GM10248 (cell line): ENCODE data around the gene CLMP.
"Not testable (repeated sequence)": the region's sequence is repeated elsewhere in the genome, so short reads cannot be mapped to it uniquely, and the experiment has no call there.

Experiments
- CTCF ChIA-PET: fragments of 300-600 bp; sonication (Branson Sonifier 250); formaldehyde crosslinking; extraction: SDS; loops from one replicate; lab custom pipeline; 2021; ENCODE audit warnings: antibody characterized with exemption; lab: Yijun Ruan, JAX
- POLR2A ChIA-PET: fragments of 350-650 bp; sonication (Branson Sonifier 250); formaldehyde crosslinking; extraction: SDS; loops from one replicate; lab custom pipeline; 2020; ENCODE audit warnings: antibody characterized with exemption; lab: Yijun Ruan, JAX
- DNase-seq: peaks from one replicate; pipeline ENCODE4 v3.0.0; 2012; ENCODE audit errors: extremely low spot score
- CTCF ChIP-seq: IDR thresholded peaks from 2 replicates; pipeline ENCODE4 v1.5.1; 2012; ENCODE audit warnings: mild to moderate bottlenecking, low read depth; ENCODE audit errors: extremely low read depth, missing control alignments, control extremely low read depth

CLMP gene

DNA sequence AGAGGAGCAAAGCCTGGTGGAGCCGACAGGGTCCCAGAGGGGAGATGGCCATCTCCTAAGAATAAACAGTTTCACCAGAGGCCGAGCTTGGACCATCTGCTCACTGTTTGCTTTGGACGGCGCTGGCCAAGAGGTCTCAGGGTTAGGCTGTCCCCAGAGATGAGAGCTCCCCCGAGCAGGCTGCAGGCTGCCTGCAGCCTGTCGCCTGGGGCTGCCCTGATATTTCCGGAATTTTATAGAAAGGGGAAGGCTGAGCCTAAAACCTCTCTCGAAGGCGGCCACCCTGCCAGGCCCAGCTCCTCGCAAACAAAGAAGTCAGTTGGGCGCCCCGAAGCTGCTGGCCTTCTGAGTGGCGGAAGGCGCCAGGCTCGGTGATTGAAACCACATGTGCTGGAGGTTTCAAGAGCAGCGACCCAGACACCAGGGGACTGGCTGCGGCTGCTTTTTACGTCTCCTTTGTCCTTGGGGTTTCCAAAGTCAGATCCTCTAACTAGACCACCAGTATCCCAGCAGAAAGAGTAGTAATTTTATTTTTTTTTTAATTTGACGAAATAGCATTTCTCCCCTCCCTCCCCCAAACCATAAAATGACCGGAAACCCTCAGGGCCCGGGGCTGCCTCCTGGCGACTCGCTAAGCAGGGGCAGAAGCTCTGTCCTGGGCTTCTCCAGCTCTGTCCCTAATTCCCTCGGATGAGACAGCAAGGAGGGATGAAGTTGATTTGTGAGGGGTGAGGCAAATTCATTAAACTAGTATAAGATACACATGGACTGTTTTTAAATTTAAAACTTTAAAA, 57.4 kb downstream of the CLMP start:
- CTCF ChIA-PET, result interaction anchor here (0.9 kb wide), 1 partner anchor 109 kb away, joined by 4 read pairs; no protein-coding TSS in a partner anchor
- POLR2A ChIA-PET, result no interaction called here
- peak; percentile 25 for DNase-seq
- TF ChIP-seq CTCF, result no peak

DNA sequence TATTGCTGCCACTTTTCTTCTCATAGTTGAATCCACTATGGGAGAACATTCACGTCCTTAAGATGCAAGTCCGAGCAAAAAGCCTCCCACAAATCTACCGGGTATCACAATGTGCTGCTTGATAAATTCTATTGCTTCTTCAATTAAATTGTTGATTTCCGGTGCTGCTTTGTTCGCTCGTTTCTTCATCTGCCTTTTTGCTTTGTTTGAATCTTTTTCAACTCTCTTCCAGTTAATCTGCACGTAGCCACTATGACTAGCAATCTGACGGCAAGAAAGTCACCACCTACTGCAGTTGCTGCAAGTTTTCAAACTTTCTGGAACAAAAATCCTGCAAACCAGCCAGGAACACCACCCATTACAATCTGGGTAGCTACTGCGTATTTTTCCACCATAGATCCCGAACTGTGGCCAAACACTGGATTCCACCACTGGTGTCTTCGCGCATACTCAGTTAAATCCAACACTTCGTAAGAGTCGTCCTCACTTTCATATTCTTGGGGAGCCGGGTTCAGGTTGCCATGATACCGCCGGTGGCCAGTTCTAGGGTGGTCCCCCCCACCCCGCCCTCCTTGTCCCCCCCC, 59.1 kb downstream of the CLMP start:
- ChIA-PET CTCF (no interaction called here), POLR2A (no interaction called here)
- DNase-seq, result no peak
- no peak for TF ChIP-seq CTCF

- CTCF ChIA-PET, result no interaction called here
These were observed 62.2 kb downstream of the CLMP start for GRCh38 chr11:123132881-123133280.

DNA sequence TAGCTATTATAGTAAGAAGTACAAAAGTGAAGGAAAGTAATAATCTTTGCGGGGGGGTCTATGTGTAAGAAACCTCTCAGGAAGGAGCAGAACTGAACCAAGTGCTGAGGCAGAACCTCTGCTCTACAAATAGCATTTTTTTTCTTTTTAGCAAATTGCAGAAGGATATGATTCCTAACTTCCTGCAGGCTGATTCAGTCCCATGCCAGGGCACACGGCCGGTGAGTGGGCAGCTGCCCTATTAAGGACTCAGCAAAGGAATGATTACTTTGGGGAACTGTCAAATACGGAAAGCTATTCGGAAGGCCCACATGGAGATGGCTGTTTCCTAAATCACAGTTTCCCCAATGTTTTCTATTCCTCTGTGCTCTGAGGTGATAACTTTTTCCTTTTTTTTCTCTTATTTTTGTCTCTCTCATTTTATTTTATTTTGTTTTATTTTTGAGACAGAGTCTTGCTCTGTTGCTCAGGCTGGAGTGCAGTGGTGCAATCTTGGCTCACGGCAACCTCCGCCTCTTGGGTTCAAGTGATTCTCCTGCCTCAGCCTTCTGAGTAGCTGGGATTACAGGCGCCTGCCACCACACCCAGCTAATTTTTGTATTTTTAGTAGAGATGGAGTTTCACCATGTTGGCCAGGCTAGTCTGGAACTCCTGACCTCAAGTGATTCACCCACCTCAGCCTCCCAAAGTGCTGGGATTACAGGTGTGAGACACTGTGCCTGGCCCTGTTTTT, 62.8 kb downstream of the CLMP start:
- POLR2A ChIA-PET, CTCF ChIA-PET: not testable (repeated sequence)

More at GRCh38 chr11:123132881-123133280, 62.2 kb downstream of the CLMP start:
- DNase-seq, result no peak
- no peak for TF ChIP-seq CTCF
- POLR2A ChIA-PET, result no interaction called here

DNA sequence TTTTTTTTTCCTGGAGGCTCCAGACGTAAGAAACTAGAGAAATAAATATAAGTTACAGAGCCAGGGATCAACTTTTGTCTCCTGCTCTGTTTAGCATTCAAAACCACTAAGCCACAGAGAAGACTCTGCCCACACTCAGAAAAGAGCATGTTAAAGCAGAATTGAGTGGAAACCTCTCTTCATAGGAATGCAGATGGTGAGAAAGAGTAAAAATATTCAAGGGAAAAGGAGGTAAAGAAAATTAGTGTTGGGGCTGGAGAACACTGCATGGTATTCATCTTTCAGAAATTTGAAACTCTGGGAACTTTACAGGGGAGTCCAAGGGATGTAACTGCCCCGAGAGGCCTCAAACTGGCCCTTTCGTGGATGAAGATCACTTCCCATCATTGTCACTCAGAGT, 65.1 kb downstream of the CLMP start:
- no peak for TF ChIP-seq CTCF
- DNase-seq, result no peak
- POLR2A ChIA-PET, result no interaction called here
- CTCF ChIA-PET, result interaction anchor here (0.7 kb wide), 1 partner anchor 117 kb away, joined by 3 read pairs; no protein-coding TSS in a partner anchor

More for the DNA sequence above, 62.8 kb downstream of the CLMP start:
- not testable (repeated sequence) for DNase-seq

- no peak for DNase-seq
- TF ChIP-seq CTCF, result no peak
- ChIA-PET CTCF (interaction anchor here (2.3 kb wide), 1 partner anchor 14 kb away, joined by 5 read pairs; no protein-coding TSS in a partner anchor), POLR2A (no interaction called here)
These were observed 69.9 kb downstream of the CLMP start for GRCh38 chr11:123125169-123125568.
